Neuron (in vitro differentiated cells): ENCODE results near the gene L1TD1.
"Not testable (repeated sequence)": the region's sequence is repeated elsewhere in the genome, so short reads cannot be mapped to it uniquely, and the experiment has no call there.

Experiments used
- H2AFZ ChIP-seq: one replicate; pipeline ENCODE4 v1.6.1; 2013; ENCODE audit warnings: low read depth, mild to moderate bottlenecking, inconsistent platforms, low read length, moderate library complexity
- H3K27me3 ChIP-seq: one replicate; pipeline ENCODE4 v1.6.1; 2013; ENCODE audit warnings: low read length; ENCODE audit not compliant: insufficient read depth
- H3K36me3 ChIP-seq: one replicate; pipeline ENCODE4 v1.6.1; 2013; ENCODE audit warnings: low read length; ENCODE audit not compliant: insufficient read depth
- H3K4me1 ChIP-seq: one replicate; pipeline ENCODE4 v1.6.1; 2013; ENCODE audit warnings: low read length; ENCODE audit not compliant: insufficient read depth
- H3K4me3 ChIP-seq: 2 replicates; pipeline ENCODE4 v1.5.1; 2013; ENCODE audit warnings: mild to moderate bottlenecking, low read length, moderate library complexity
- H3K9me3 ChIP-seq: one replicate; pipeline ENCODE4 v1.6.1; 2013; ENCODE audit warnings: low read length

L1TD1 gene

GRCh38 chr1:62230718-62231117, 36.1 kb downstream of the L1TD1 start:
- H3K4me1 ChIP-seq = no peaks in the 10 kb centered on the region
- no peaks in the 10 kb centered on the region for H3K27me3 ChIP-seq
- no peak overlapping the region for H3K4me3 ChIP-seq
- H2AFZ ChIP-seq = no peak overlapping the region
- no peaks in the 10 kb centered on the region for H3K36me3 ChIP-seq
- no peaks in the 10 kb centered on the region for H3K9me3 ChIP-seq

GRCh38 chr1:62232871-62233278, 38.2 kb downstream of the L1TD1 start:
- no peaks in the 10 kb centered on the region for H3K36me3 ChIP-seq
- H3K4me1 ChIP-seq = peaks cover 5% of the 10 kb centered on the region
- H3K27me3 ChIP-seq = no peaks in the 10 kb centered on the region
- no peak overlapping the region for H2AFZ ChIP-seq
- no peak overlapping the region for H3K4me3 ChIP-seq
- H3K9me3 ChIP-seq = no peaks in the 10 kb centered on the region

GRCh38 chr1:62233926-62234450, 39.3 kb downstream of the L1TD1 start:
- no peaks in the 10 kb centered on the region for H3K27me3 ChIP-seq
- no peak overlapping the region for H3K4me3 ChIP-seq
- no peaks in the 10 kb centered on the region for H3K36me3 ChIP-seq
- H2AFZ ChIP-seq = no peak overlapping the region
- H3K4me1 ChIP-seq = peaks cover 10% of the 10 kb centered on the region
- no peaks in the 10 kb centered on the region for H3K9me3 ChIP-seq

GRCh38 chr1:62234688-62235087, 40.0 kb downstream of the L1TD1 start:
- H3K36me3 ChIP-seq = no peaks in the 10 kb centered on the region
- no peaks in the 10 kb centered on the region for H3K27me3 ChIP-seq
- H3K4me3 ChIP-seq = no peak overlapping the region
- no peak overlapping the region for H2AFZ ChIP-seq
- H3K9me3 ChIP-seq = no peaks in the 10 kb centered on the region
- peaks cover 10% of the 10 kb centered on the region for H3K4me1 ChIP-seq

- H3K9me3 ChIP-seq = no peaks in the 10 kb centered on the region
- H3K4me1 ChIP-seq = peaks cover 10% of the 10 kb centered on the region
- H3K27me3 ChIP-seq = no peaks in the 10 kb centered on the region
- no peaks in the 10 kb centered on the region for H3K36me3 ChIP-seq
- H2AFZ ChIP-seq = no peak overlapping the region
- no peak overlapping the region for H3K4me3 ChIP-seq
Observed at GRCh38 chr1:62235576-62235975, 40.9 kb downstream of the L1TD1 start.

- Histone ChIP-seq H2AFZ (no peak overlapping the region), H3K27me3 (no peaks in the 10 kb centered on the region)
Observed at GRCh38 chr1:62237361-62237760, 42.7 kb downstream of the L1TD1 start.

GRCh38 chr1:62237950-62238374, 43.3 kb downstream of the L1TD1 start:
- Histone ChIP-seq H3K27me3 (no peaks in the 10 kb centered on the region), H2AFZ (peak overlapping the region; percentile 15), H3K9me3 (no peaks in the 10 kb centered on the region), H3K4me1 (peaks cover 10% of the 10 kb centered on the region), H3K36me3 (no peaks in the 10 kb centered on the region), H3K4me3 (no peak overlapping the region)

More at GRCh38 chr1:62237361-62237760, 42.7 kb downstream of the L1TD1 start:
- Histone ChIP-seq H3K9me3 (no peaks in the 10 kb centered on the region), H3K4me3 (no peak overlapping the region), H3K36me3 (no peaks in the 10 kb centered on the region), H3K4me1 (peaks cover 10% of the 10 kb centered on the region)

- H2AFZ ChIP-seq = peak overlapping the region; percentile 15
- H3K4me3 ChIP-seq = no peak overlapping the region
- H3K36me3 ChIP-seq = no peaks in the 10 kb centered on the region
- H3K9me3 ChIP-seq = no peaks in the 10 kb centered on the region
- peaks cover 10% of the 10 kb centered on the region for H3K4me1 ChIP-seq
- H3K27me3 ChIP-seq = no peaks in the 10 kb centered on the region
Observed at GRCh38 chr1:62238507-62238906, 43.9 kb downstream of the L1TD1 start.

GRCh38 chr1:62239652-62240403, 45.2 kb downstream of the L1TD1 start:
- not testable (repeated sequence) for H2AFZ ChIP-seq, H3K4me1 ChIP-seq, H3K4me3 ChIP-seq, H3K9me3 ChIP-seq, H3K27me3 ChIP-seq, H3K36me3 ChIP-seq

- H2AFZ ChIP-seq = no peak overlapping the region
- H3K27me3 ChIP-seq = no peaks in the 10 kb centered on the region
- no peak overlapping the region for H3K4me3 ChIP-seq
Observed at GRCh38 chr1:62240651-62241370, 46.2 kb downstream of the L1TD1 start.

GRCh38 chr1:62241371-62242131, 46.9 kb downstream of the L1TD1 start:
- H2AFZ ChIP-seq = no peak overlapping the region
- no peaks in the 10 kb centered on the region for H3K9me3 ChIP-seq
- H3K36me3 ChIP-seq = no peaks in the 10 kb centered on the region
- H3K27me3 ChIP-seq = no peaks in the 10 kb centered on the region
- H3K4me1 ChIP-seq = peaks cover 10% of the 10 kb centered on the region
- no peak overlapping the region for H3K4me3 ChIP-seq

More at GRCh38 chr1:62240651-62241370, 46.2 kb downstream of the L1TD1 start:
- H3K36me3 ChIP-seq = no peaks in the 10 kb centered on the region
- H3K4me1 ChIP-seq = peaks cover 10% of the 10 kb centered on the region
- H3K9me3 ChIP-seq = no peaks in the 10 kb centered on the region

- H2AFZ ChIP-seq, H3K27me3 ChIP-seq, H3K9me3 ChIP-seq, H3K4me1 ChIP-seq, H3K36me3 ChIP-seq, H3K4me3 ChIP-seq: not testable (repeated sequence)
Observed at GRCh38 chr1:62244380-62244779, 49.7 kb downstream of the L1TD1 start.

GRCh38 chr1:62245201-62245600, 50.6 kb downstream of the L1TD1 start:
- H3K4me3 ChIP-seq = no peak overlapping the region
- no peak overlapping the region for H2AFZ ChIP-seq
- H3K9me3 ChIP-seq = no peaks in the 10 kb centered on the region
- no peaks in the 10 kb centered on the region for H3K27me3 ChIP-seq
- H3K4me1 ChIP-seq = no peaks in the 10 kb centered on the region
- H3K36me3 ChIP-seq = no peaks in the 10 kb centered on the region
